ENCODE measurements around the gene WDR27.

GRCh38 chr6:169534039-169534421 is 167.8 kb downstream of the WDR27 start:
- TF ChIP-seq MYC (IDR thresholded peaks at IDR 0.05; ENCODE audit: low read depth, low read length) = no peak
- no peak for TF ChIP-seq CTCF (IDR thresholded peaks at IDR 0.05; ENCODE audit: low read depth, low read length)
- TF ChIP-seq POLR2A (IDR thresholded peaks at IDR 0.05; ENCODE audit: extremely low read depth, insufficient read length) = no peak
